Endometrium (tissue), 2 donors: ENCODE measurements around the gene HIVEP3.

Source experiments
- FAIRE-seq: peaks from 2 replicates; lab custom pipeline; 2012; peaks lifted over from hg19 to GRCh38; lab: Jason Lieb, UNC
- donor health status: control.
- donor health status: control.

HIVEP3 gene

DNA sequence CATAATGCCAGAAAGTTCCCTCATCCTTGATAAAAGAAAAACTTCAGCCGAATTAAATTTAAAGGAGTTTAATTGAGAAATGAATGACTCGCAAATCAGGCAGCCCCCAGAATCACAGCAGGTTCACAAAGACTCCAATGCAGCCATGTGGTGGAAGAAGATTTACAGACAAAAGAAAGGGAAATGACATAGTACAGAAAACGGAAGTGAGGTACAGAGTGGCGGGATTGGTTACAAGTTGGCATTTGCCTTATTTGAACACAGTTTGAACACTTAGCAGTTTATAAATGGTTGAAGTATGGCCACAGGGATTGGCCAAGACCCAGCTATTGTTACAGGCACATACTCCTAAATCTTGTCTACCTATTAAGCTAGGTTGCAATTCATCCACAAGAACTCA lies 46.6 kb downstream of the HIVEP3 start:
- FAIRE-seq = no peak

DNA sequence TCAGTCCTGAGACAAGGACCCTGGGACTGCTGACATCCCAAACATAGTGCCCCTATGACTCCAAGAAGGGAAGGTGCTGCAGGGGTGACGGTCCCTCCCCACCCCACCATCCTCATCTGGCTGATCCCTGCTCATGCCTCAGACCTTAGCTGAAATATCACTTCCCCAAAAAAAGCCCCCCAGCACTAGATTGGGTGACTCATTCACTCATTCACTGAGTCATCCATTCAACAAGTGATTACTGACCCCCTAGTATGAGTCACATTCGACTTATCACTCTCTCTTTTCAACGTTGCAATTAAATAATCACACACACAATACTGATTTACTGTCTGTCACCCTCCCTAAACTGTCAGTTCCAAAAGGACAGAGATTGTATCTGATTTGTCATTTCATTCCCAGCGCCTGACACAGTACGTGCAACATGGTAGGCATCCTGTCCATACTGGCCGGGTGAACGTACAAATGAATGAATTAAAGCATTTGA lies 48.6 kb downstream of the HIVEP3 start:
- FAIRE-seq = no peak

DNA sequence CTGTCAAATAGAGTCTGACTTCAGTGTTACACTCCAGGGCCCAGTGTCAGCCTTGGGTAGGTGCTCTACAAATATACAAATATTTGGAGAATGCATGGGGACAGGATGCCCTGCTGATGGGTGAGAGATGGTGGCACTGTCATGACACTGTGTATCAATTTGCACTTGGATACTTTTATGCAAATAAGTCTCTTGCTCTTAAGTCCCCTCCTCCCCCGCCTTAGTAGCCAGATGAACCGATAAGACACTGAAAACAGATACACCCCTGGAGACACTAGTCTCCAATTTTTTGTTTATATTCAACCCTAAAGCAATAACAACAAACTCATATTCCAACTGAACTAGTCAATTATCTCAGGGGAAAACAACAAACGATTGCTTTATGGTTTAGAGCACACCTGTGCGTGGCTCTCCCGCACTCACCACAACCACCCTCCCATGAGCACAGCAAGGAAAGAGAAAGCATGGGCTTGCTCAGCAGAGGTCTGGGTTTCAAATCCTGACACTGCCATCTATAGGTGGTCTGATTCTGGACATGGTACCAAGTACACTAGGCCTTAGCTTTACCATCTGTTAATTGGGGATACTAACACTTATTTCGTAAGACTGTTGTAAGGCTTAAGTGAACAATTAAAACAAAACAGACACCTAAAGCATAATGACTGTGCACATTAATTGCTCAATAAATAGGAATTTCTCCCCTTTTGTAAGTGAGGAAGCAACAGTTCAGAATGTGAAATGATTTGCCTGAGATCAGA lies 50.3 kb downstream of the HIVEP3 start:
- no peak for FAIRE-seq

DNA sequence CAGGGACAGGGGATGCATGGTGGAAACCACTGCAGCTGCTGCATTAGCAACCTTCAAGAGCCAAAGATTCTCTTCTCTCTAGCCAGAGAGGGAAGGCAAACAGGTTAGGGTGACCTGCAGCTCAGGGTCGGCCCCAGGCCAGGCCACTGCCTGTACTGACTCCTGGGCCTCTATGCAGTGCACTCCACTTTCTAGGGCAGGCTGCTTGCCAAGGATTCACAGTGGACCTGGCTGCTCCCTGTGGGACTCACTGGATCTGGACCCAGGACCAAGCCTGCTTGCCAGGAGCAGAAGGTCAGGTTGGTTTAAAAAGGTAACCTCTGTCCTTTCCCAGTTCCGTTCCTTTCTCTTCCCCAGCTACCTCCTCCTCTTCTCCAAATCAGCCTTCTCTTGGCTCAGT lies 52.4 kb downstream of the HIVEP3 start:
- FAIRE-seq = no peak

DNA sequence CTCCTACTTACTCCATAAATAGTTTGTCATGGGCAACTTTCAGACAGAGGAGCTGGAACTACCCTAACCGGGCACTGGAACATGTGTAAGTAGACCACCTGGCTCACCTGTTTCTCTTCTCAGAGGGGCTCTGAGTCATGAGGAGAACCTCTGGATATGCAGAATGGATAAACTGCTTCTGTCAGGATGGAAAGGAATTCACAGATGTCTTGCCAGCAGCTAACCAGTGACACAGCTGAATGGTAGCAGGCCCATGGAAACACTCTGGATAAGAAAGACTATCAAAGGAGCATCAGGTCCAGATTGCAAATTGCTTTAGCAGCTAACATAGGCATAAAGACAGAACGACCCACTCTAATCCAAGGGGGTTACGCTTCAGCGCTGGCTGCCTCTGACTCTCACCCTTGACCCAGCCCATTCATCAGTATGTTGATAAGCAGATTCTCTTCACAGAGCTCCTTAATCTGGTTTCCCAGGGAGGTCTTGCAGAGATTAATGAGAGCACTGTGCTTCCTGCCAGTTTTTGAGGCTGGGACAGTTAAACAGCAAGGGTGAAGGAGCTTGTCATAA lies 54.2 kb downstream of the HIVEP3 start:
- no peak for FAIRE-seq

DNA sequence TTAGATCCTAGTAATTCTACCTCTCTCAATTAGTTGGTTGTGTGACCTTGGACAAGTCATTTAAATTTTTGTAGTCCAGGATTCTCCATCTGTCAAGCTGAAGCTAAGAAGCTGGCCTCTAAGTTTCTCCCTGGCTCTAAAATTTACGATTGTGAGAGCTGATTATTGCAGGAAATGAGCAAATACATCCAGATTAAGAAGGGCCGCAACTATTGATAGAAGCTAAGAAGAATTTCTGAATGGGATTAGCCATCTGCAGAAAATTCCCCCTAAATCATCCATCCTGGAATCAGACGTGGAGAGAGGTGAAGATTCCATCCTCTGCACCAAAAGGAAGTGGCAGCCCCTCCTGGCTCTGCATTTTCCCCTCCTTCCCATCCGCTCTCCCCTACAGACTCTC lies 55.0 kb downstream of the HIVEP3 start:
- FAIRE-seq = no peak

DNA sequence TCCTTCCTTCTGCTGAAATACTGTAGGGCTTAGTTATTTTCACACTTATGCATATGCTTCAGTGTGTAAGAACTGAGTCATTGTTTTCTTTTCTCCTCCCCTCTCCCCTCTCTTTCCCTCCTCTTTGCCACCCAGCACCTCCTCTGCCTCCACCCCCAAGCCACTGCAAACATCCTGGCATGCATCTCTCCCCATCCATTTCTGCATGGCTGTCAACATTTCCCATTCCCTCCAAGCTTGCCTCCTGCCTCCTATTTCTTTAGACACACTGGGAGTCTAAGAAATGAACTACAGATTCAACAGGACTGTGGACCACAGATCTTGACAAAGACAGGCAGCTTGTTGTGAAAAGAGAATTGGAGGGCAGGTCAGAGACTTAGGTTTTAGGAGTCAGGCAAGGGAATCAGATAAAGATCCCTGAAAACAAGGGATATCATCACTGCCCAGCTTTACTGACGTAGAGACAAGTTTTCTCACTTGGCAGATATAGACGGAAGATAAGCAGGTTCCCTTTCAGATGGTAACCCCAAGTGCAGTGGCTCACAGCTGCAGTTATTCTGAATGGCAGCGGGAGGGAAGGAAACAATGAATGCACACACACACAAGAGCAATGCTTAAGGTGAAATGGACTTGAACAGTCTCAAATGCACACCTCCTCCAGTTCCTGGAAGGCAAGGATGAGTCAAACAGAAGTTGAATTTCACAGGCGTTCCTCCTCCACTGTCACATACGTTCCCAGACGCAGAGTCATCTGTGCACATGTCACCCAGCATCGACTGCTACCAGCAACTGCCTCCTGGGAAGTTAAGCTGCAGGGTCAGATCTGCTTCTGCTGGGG lies 56.1 kb downstream of the HIVEP3 start:
- FAIRE-seq = no peak

DNA sequence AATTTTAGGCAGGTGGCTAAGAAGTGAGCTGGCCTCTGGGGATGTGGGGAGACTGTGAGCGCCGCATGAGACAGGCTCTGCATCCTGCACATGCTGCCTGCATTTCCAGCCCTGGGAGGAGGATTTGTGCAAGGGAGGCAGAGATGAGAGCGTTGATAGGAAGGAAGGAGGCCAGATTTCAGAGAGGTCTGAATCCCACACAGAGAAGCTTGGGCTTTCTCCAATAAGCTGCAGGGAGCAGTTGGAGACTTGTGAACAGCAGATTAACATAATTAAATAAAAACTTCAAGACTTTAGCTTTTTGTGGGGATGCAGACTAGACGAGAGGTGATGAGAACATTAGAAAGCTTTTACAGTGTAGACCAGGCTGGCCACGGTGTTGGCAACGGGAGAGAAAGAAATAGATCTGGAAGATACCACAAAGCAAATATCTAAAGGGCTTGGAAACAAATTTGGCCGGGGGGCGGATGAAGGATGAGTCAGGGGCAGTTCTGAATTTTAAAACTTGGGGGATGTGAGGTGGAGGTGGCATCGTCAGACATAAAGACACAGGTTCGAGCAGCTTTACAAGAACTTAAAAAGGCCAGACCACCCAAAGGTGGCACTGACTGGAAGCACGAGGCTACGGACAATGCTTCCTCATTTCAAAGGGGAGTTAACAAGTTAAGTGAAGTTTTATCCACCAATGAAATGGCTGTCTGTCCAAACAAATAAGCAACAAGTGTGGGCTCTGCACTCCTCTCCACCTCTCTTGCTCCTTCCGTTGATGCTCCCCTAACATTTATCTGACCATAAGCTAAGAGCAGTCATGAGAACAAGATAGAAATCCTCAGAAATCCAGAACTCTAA lies 57.0 kb downstream of the HIVEP3 start:
- no peak for FAIRE-seq

DNA sequence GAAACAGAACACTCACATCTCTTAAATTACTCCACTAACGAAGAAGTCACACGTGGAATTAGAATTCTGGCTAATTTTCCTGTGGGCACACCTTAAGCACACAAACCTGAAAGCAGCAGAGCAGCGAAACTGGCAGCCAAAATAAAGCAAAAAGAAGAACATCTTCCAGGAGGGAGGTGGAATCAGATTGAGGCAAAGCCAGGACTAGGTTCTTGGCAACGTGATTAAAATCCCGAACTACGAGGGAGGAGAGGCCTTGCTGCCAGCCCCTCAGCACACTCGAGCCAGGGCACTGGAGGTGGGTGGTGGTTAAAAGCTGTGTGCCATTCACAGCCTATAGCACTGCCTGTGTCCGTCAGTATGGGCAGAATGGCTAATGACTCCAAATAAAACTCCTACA lies 58.0 kb downstream of the HIVEP3 start:
- FAIRE-seq = no peak

DNA sequence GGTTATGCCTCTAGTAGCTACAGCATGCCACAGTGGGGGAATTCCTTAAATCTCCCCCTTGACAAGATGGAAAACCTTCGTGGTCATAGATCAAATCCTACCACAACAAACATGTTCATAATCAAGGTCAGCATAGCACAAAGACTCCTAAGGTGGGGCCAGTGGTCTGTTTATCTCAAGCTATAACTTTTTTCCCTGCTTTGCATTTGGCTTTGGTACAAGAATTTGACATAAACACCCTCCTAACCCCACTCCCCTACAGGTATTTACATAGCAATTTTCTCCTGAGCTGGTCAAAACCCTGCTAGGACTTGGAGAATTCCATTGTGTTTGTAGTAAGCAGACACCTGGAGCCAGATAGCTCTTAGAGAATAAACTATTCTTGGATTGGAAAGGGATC lies 58.5 kb downstream of the HIVEP3 start:
- no peak for FAIRE-seq

DNA sequence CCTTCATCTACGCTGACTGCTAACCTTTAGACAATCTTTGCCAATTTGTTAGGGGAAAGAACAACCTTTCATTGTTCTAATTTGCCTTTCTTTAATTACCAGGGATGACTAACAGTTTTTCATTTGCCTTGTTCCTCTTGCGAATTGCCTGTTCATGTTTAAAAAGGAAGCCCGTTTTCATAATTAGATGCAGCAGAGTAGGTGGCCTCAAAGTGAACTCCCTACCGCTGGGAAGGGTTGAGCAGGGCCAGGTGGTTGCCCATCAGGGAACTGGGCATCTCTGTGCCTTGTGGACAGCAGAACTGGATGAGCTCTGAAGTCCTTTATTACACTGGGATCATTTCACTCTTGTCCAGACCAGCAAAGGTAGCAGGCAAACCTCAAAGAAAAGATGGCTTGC lies 59.0 kb downstream of the HIVEP3 start:
- no peak for FAIRE-seq

DNA sequence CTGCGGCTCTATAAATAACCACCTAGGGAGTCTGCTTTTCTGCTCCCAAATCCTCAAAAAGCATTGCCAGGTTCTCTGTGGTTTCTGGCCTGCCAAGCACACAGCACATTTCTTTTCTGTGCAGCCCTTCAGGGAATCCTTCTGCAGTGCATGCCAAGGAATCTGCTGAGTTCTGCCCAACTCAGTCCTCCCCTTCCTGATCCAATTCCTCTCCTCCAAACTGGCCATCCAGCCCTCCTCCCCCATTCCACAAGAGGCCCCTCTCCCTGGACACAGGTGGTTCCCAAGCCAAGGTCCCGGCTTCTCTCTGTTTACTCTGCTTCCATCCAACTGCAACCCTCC lies 61.8 kb downstream of the HIVEP3 start:
- no peak for FAIRE-seq

DNA sequence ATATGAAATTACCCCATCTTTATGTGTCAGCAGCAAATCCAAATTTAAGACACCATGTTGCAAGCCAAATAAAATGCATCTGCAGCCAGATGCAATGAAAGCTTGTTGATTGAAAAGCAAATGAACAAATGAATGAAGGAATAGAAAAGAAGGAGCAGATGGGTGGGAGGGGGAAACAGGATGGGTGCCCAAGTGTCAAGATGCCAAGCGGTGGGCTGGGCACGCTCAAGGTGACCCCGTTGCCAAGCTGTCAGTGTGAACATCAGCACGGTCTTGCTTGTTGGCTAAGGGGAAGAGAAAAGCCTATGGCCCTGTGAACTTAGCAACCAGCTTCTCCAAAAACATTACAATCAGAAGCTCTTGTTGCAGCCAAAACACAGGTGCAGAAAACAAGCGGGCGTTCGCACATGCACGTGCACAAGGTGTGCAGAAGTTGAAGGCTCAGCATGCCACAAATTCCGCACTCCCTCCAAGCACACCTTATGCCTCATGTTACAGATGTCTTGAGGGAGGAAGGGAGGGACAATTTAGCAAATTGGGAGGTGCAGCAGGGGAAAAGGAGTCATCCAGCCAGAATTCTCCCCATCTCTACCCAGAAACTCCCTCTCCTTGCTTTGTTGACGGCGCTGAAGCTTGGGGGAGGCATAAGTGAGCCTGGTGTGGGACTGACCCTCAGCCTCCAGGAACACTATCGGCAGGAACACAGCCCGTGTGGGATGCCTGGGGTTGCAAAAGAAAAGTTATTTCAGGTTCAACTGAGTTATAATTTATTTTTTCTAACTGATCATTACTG lies 62.4 kb downstream of the HIVEP3 start:
- no peak for FAIRE-seq

DNA sequence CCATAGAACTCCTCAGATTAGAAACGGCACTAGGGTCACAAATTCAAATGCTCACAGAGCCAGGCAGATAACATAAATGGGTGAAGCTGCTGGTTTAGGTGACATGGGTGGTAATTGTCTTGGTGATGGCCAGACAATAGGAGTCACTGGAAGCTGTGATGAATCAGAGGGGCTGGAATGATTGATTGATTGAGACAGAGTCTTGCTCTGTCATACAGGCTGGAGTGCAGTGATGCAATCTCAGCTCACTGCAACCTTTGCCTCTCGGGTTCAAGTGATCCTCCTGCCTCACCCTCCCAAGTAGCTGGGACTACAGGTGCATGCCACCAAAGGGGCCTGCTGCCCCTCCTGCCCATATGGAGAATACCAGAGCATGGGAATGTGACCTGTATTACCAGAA lies 63.0 kb downstream of the HIVEP3 start:
- no peak for FAIRE-seq

DNA sequence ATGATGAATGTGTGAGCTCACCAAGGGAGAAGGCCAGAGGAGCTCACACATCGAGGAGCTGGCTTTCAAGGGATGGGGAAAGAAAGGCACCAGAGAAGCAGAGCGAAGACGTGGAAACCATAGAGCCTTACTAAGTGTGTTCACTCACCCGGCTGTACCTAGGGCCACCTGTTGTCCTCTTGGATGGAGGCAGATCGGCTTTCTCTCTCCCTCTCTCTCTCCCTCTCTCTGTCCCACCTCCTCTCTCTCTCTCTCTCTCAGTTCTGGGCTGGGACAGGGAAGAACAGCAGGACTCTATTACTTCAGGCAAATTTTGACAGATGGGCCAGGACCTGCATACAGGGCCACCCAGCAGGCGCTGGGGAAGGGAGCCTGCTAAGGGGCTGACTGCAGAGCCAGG lies 64.8 kb downstream of the HIVEP3 start:
- no peak for FAIRE-seq

DNA sequence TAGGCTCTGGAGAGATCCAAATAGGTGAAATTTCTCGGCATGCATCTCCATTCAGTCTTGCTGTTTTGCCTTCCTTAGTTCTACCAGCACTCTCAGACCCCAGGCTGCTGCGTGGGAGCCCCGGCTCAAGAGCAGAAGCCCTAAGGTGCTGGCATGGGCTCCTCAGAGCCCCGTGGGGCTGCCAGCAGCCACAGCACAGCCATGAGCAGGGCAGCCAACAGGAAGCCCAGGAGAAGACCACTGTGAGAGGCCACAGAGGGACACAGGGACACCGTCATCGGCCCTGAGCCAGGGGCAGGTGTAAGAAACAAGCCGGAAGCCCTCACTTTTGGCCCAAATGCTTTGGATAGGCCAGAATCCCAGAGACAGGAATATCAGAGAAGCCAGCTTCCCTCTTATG lies 66.6 kb downstream of the HIVEP3 start:
- FAIRE-seq = no peak

DNA sequence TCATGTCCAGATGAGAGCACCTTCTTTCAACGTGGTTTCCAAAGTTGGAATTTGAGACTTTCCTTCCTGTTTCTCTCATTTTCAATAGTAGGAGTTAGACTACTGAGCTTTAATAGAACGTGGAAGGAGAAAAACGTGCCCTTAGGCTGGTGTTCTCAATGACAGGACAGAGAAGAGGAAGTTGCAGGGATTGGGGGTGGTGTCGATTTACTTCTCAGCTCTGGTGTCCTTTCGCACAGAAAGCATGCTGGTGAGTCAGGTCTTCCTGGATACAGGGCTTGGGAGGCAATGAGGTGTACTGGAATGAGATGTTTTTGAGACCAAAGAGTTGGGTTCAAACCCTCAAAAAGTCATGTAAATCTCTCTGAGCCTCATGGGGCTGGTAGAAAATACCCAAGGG lies 67.1 kb downstream of the HIVEP3 start:
- FAIRE-seq = no peak

DNA sequence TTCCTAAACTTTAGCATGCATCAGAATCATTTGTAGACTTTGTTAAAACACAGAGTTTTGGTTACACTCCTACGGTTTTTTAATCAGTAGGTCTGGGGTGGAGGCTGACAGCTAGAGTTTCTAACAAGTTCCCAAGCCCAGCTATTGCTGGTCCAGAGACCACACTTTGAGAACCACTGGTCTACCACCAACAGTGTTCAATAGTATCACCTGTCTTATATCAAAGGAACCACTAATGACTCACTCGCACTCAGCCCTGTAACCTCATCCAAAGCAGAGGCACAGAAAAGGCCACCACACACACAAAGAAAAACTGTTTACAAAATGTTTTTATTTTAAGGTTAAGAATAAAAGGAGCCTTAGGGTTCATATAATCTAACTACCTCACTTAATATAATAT lies 68.7 kb downstream of the HIVEP3 start:
- no peak for FAIRE-seq

DNA sequence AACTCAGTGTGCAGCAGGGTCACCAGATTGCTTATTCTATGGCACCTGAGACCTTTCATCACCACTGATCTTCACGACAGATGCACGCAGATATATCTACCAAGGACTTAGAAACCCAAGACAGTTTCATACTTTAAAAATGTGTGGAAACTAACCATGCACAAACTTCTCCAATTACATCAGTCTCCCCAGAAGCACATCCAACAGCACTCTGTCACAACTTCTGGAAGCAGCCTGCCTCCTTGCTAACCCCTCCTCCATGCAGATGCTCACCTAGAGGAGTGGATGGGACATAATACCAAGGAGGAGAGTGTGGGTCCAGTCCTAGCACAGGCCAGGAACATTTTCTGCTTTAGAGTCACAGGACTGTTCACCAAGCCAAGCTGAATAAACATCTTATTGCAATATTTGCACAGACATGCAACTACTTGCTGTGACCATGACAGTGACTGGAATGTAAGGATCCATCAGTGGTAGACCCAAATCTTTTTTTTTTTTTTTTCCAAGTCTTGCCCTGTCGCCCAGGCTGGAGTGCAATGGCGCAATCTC lies 69.4 kb downstream of the HIVEP3 start:
- no peak for FAIRE-seq

DNA sequence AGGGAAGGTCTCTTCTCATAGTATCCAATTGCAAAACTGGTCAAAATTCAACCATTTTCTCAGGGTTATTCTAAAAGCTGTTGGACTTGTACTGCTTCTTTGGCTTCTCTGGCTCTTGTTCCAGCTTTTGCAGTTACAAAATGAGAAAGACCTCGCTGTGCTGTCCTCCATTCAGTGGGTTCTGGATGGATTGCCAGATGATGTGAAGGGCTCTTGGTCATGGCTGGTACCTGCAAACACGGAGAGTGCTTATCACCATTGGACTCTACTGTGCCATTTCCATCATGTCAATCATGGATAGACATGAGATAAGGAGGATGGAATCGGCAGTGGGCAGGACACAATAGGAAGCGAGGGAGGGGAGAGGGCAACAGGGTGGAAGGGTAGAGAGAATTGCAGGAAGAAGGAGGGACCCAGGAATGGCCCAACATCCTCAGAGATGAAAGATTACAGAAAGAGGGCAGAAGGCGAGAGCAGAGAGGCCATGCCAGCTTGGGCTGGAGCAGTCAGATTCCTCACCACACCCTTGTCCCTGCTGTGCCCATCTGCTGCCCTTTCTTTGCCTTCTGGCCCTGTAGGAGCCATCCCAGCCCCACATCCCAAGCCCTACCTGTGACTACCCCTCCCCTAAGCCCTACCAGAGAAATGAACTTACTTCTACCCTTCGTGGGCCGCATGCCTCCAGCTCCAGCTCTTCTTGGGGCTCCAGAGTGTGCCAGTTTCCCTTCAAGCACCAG lies 70.3 kb downstream of the HIVEP3 start:
- FAIRE-seq = no peak

DNA sequence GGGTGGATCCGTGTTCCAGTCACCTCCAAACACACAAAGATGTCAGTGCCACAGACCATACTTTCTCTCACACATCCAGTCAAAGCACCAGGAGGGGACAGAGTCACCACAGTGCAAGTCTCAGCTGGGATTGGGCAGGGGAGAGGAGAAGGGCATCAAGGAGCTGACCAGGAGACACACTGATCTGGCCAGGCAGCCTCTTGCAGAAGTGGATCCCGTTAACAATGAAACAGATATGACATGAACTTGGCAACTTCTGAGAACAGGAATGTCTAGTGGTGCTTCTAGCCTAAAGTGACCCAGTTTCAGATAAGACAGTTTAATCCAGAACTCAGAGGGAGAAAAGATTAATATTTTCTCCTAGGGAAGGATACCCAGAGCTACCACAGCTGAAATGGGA lies 71.0 kb downstream of the HIVEP3 start:
- FAIRE-seq = no peak
